ENCODE data around the gene SNX32. TPM values are rescaled to one million over a fixed set of nuclear protein-coding genes. Genes with fewer than 3 reads are reported as not detected.

The SNX32 gene
- total RNA-seq, 4 donors from 2014 or later: 0.21 to 0.99 (median 0.67) TPM

- no peak overlapping the region for H3K4me3 ChIP-seq (ENCODE audit: low read depth, poor library complexity, severe bottlenecking)
- DNase-seq (ENCODE audit: low spot score in 2 of 2): no peak
- WGBS, 2 donors: 62 to 73% methylated on average over 14 to 33 of the region's 33 CpGs
- TF ChIP-seq POLR2A (IDR thresholded peaks at IDR 0.05): no peak
- TF ChIP-seq CTCF (IDR thresholded peaks at IDR 0.05): no peak
- intact Hi-C loops (cut with DNase I; ENCODE audit: low total_unique reads): no loop called here
Observed at GRCh38 chr11:65852508-65853245, 18.9 kb downstream of the SNX32 start.

- WGBS, 2 donors: 75 to 84% methylated on average over 6 of the region's 6 CpGs
- no peak for TF ChIP-seq CTCF (IDR thresholded peaks at IDR 0.05)
- TF ChIP-seq POLR2A (IDR thresholded peaks at IDR 0.05): no peak
- intact Hi-C loops (cut with DNase I; ENCODE audit: low total_unique reads): no loop called here
- no peak for DNase-seq (ENCODE audit: low spot score in 2 of 2)
- no peak overlapping the region for H3K4me3 ChIP-seq (ENCODE audit: low read depth, poor library complexity, severe bottlenecking)
Observed at GRCh38 chr11:65853246-65853979, 19.6 kb downstream of the SNX32 start.

- TF ChIP-seq POLR2A (IDR thresholded peaks at IDR 0.05) (no peak), CTCF (IDR thresholded peaks at IDR 0.05) (peak in 1 of 3 donors; percentile 88)
- WGBS, 2 donors: 74 to 80% methylated on average over 3 to 4 of the region's 4 CpGs
- DNase-seq (ENCODE audit: low spot score in 2 of 2): no peak
- intact Hi-C loops (cut with DNase I; ENCODE audit: low total_unique reads): no loop called here
- no peak overlapping the region for H3K4me3 ChIP-seq (ENCODE audit: low read depth, poor library complexity, severe bottlenecking)
Observed at GRCh38 chr11:65854161-65854592, 20.4 kb downstream of the SNX32 start.

- no peak for DNase-seq (ENCODE audit: low spot score in 2 of 2)
- WGBS, 2 donors: 78 to 79% methylated on average over 15 of the region's 15 CpGs
- TF ChIP-seq CTCF (IDR thresholded peaks at IDR 0.05) (no peak), POLR2A (IDR thresholded peaks at IDR 0.05) (no peak)
- intact Hi-C loops (cut with DNase I; ENCODE audit: low total_unique reads): no loop called here
- no peak overlapping the region for H3K4me3 ChIP-seq (ENCODE audit: low read depth, poor library complexity, severe bottlenecking)
Observed at GRCh38 chr11:65854852-65855837, 21.4 kb downstream of the SNX32 start.

GRCh38 chr11:65855927-65856363, 22.2 kb downstream of the SNX32 start:
- H3K4me3 ChIP-seq (ENCODE audit: low read depth, poor library complexity, severe bottlenecking): no peak overlapping the region
- no peak for DNase-seq (ENCODE audit: low spot score in 2 of 2)
- intact Hi-C loops (cut with DNase I; ENCODE audit: low total_unique reads): no loop called here
- 78 to 84% methylated on average over 15 of the region's 15 CpGs for WGBS, 2 donors
- TF ChIP-seq POLR2A (IDR thresholded peaks at IDR 0.05) (no peak), CTCF (IDR thresholded peaks at IDR 0.05) (no peak)

Data from lower leg skin (tissue), 4 donors.